T-cell (primary cell): ENCODE data around the gene RNGTT. TPM values are rescaled to one million over a fixed set of nuclear protein-coding genes. Genes with fewer than 3 reads are reported as not detected.

Experiments
- ATAC-seq, 4 experiments: fragments of 200-7000 bp in 3 of 4; fragments of 150-1000 bp in 1 of 4; cut with Tn5 transposase; replicated peaks in 1 of 4; 1 replicate in 3 of 4; 2 replicates in 1 of 4; pipeline ENCODE4 v1.10.0; 2021; ENCODE audit warnings: moderate library complexity in 3 of 4, mild to moderate bottlenecking in 2 of 4, moderate number of reproducible peaks in 1 of 4
- CTCF ChIA-PET, 2 donors: fragments of 300-600 bp; sonication (Branson Sonifier 250); formaldehyde crosslinking; loops; one replicate each; lab custom pipeline; 2022; ENCODE audit warnings: antibody characterized with exemption in 2 of 2; lab: Charles Lee
- POLR2A ChIA-PET, 2 donors: fragments of 300-600 bp; sonication (Branson Sonifier 250); formaldehyde crosslinking; loops; one replicate each; lab custom pipeline; 2022; ENCODE audit warnings: antibody characterized with exemption in 2 of 2; lab: Charles Lee
- DNase-seq, 35 experiments: peaks; one replicate each; pipeline versions ENCODE4 v3.0.0 to v3.0.0-alpha.2; 2013 to 2023
- H3K27ac ChIP-seq: one replicate; pipeline ENCODE4 v1.5.1; 2013; ENCODE audit warnings: low read length
- H3K27me3 ChIP-seq, 2 experiments: replicated peaks in 1 of 2; 1 replicate in 1 of 2; 2 replicates in 1 of 2; pipeline versions ENCODE4 v1.6.1 to v1.7.0; 2013; ENCODE audit warnings: low read length in 1 of 2, mixed read lengths in 1 of 2; ENCODE audit not compliant: control insufficient read depth in 2 of 2, insufficient read depth in 2 of 2; ENCODE audit errors: extremely low read depth in 1 of 2
- H3K36me3 ChIP-seq, 2 donors: 1 replicate in 1 of 2; 2 replicates in 1 of 2; pipeline versions ENCODE4 v1.6.1 to v1.7.0; 2013; ENCODE audit warnings: low read length in 1 of 2; ENCODE audit not compliant: control insufficient read depth in 2 of 2, insufficient read depth in 1 of 2; ENCODE audit errors: extremely low read depth in 1 of 2
- H3K4me1 ChIP-seq, 2 experiments: 1 replicate in 1 of 2; 2 replicates in 1 of 2; pipeline versions ENCODE4 v1.6.1 to v1.7.0; 2013; ENCODE audit warnings: low read length in 2 of 2, mixed read lengths in 1 of 2; ENCODE audit not compliant: insufficient read depth in 2 of 2, control insufficient read depth in 1 of 2; ENCODE audit errors: extremely low read depth in 1 of 2
- H3K4me3 ChIP-seq, 2 donors: 1 replicate in 1 of 2; 2 replicates in 1 of 2; pipeline versions ENCODE4 v1.5.1 to v1.7.0; 2013; ENCODE audit warnings: mild to moderate bottlenecking in 2 of 2, low read length in 1 of 2, moderate library complexity in 1 of 2; ENCODE audit not compliant: control insufficient read depth in 1 of 2; ENCODE audit errors: extremely low read depth in 1 of 2
- H3K9me3 ChIP-seq: 2 replicates; pipeline ENCODE4 v1.7.0; 2013
- H3K27ac Mint-ChIP-seq, 2 donors: one replicate each; pipeline ENCODE4 v1.8.0; 2020 to 2021; ENCODE audit warnings: mild to moderate bottlenecking in 2 of 2, mixed read lengths in 2 of 2
- H3K27me3 Mint-ChIP-seq, 2 donors: one replicate each; pipeline ENCODE4 v1.8.0; 2021 to 2022; ENCODE audit warnings: mixed read lengths in 2 of 2
- H3K36me3 Mint-ChIP-seq: one replicate; pipeline ENCODE4 v1.8.0; 2021; ENCODE audit warnings: mixed read lengths
- H3K4me1 Mint-ChIP-seq, 3 donors: one replicate each; pipeline ENCODE4 v1.8.0; 2020 to 2022; ENCODE audit warnings: mixed read lengths in 3 of 3, mild to moderate bottlenecking in 1 of 3
- H3K4me3 Mint-ChIP-seq, 3 donors: one replicate each; pipeline ENCODE4 v1.8.0; 2020 to 2022; ENCODE audit warnings: mild to moderate bottlenecking in 3 of 3, mixed read lengths in 3 of 3, moderate library complexity in 3 of 3
- H3K9me3 Mint-ChIP-seq, 3 donors: one replicate each; pipeline ENCODE4 v1.8.0; 2020 to 2022; ENCODE audit warnings: mixed read lengths in 3 of 3
- whole genome bisulfite sequencing: methylation state at CpG from one replicate; pipeline ENCODE4 v1.1.5; 2013; ENCODE audit warnings: missing lambda C conversion rate; ENCODE audit not compliant: insufficient coverage; 5-methylcytosine and 5-hydroxymethylcytosine counted together
- total RNA-seq, 35 experiments: library from RNA in 6 of 35; stranded (reverse) in 6 of 35; fragments of 120-200 nt in 1 of 35; gene quantifications; one replicate each; pipeline versions ENCODE4 v1.2.1 to v1.2.4 and lab custom pipeline; 2013 to 2026

Gene RNGTT
- total RNA-seq, 5 donors from 2014 or later (not counting 1 experiment from before 2014, with no cell fraction given), result 16.6 to 22.2 (median 17.5) TPM

GRCh38 chr6:88702956-88703556 lies 260.4 kb downstream of the RNGTT start:
- H3K36me3 ChIP-seq, result no peaks in the 10 kb centered on the region
- no peak for ATAC-seq
- no peak for DNase-seq
- H3K4me3 ChIP-seq, result no peak overlapping the region
- Mint-ChIP-seq H3K27me3 (no peaks in the 10 kb centered on the region), H3K4me3 (no peak overlapping the region), H3K4me1 (peaks cover 12 to 13% (median 13%) of the 10 kb centered on the region in 3 donors), H3K36me3 (peaks cover 16% of the 10 kb centered on the region), H3K27ac (no peak overlapping the region), H3K9me3 (peaks cover 0 to 8% (median 1%) of the 10 kb centered on the region in 3 donors)
- CTCF ChIA-PET, result interaction anchor here in 1 of 2 donors (0.6 kb wide), 1 partner anchor 26 kb away, joined by 4 read pairs; no protein-coding TSS in a partner anchor
- no peaks in the 10 kb centered on the region for H3K27me3 ChIP-seq
- WGBS, result 100% methylated on average over 2 of the region's 4 CpGs
- H3K4me1 ChIP-seq, result no peaks in the 10 kb centered on the region
- POLR2A ChIA-PET, result interaction anchor here in 1 of 2 donors (0.5 kb wide), 1 partner anchor 58 kb away, joined by 4 read pairs; no protein-coding TSS in a partner anchor
- H3K9me3 ChIP-seq, result no peaks in the 10 kb centered on the region
- H3K27ac ChIP-seq, result no peak overlapping the region

- peaks cover 27% of the 10 kb centered on the region for H3K36me3 Mint-ChIP-seq
Observed at GRCh38 chr6:88698661-88699060, 264.8 kb downstream of the RNGTT start.

GRCh38 chr6:88695937-88696336 lies 267.5 kb downstream of the RNGTT start:
- peaks cover 33% of the 10 kb centered on the region for H3K36me3 Mint-ChIP-seq
- Histone ChIP-seq H3K27me3 (no peaks in the 10 kb centered on the region), H3K4me3 (no peak overlapping the region), H3K36me3 (no peaks in the 10 kb centered on the region), H3K4me1 (no peaks in the 10 kb centered on the region), H3K9me3 (no peaks in the 10 kb centered on the region), H3K27ac (no peak overlapping the region)
- H3K4me3 Mint-ChIP-seq, result no peak overlapping the region
- WGBS, result no CpG with 5 or more reads among the region's 4 CpGs
- no peak for ATAC-seq
- peaks cover 9 to 15% (median 15%) of the 10 kb centered on the region in 3 donors for H3K4me1 Mint-ChIP-seq
- POLR2A ChIA-PET, result no interaction called here
- H3K27me3 Mint-ChIP-seq, result no peaks in the 10 kb centered on the region
- no peak for DNase-seq
- no peak overlapping the region for H3K27ac Mint-ChIP-seq
- H3K9me3 Mint-ChIP-seq, result peaks cover 7 to 12% (median 7%) of the 10 kb centered on the region in 3 donors
- CTCF ChIA-PET, result no interaction called here

More at GRCh38 chr6:88698661-88699060, 264.8 kb downstream of the RNGTT start:
- 100% methylated on average over 1 of the region's 5 CpGs for WGBS
- H3K4me3 ChIP-seq, result no peak overlapping the region
- no peak overlapping the region for H3K4me3 Mint-ChIP-seq
- H3K4me1 ChIP-seq, result no peaks in the 10 kb centered on the region
- no peak overlapping the region for H3K27ac ChIP-seq
- H3K27me3 ChIP-seq, result no peaks in the 10 kb centered on the region
- H3K27ac Mint-ChIP-seq, result no peak overlapping the region
- H3K4me1 Mint-ChIP-seq, result peaks cover 7 to 18% (median 12%) of the 10 kb centered on the region in 3 donors
- H3K27me3 Mint-ChIP-seq, result no peaks in the 10 kb centered on the region
- no peak for ATAC-seq
- CTCF ChIA-PET, result no interaction called here
- no peak for DNase-seq
- H3K36me3 ChIP-seq, result no peaks in the 10 kb centered on the region
- peaks cover 6 to 12% (median 11%) of the 10 kb centered on the region in 3 donors for H3K9me3 Mint-ChIP-seq
- POLR2A ChIA-PET, result interaction anchor here in 1 of 2 donors (0.6 kb wide), 1 partner anchor 1097 kb away, joined by 7 read pairs; no protein-coding TSS in a partner anchor
- no peaks in the 10 kb centered on the region for H3K9me3 ChIP-seq

- Mint-ChIP-seq H3K4me1 (peaks cover 0 to 2% (median 2%) of the 10 kb centered on the region in 3 donors), H3K4me3 (no peak overlapping the region), H3K9me3 (peaks cover 5 to 12% (median 6%) of the 10 kb centered on the region in 3 donors), H3K27me3 (no peaks in the 10 kb centered on the region), H3K36me3 (peaks cover 34% of the 10 kb centered on the region), H3K27ac (no peak overlapping the region)
- CTCF ChIA-PET, result no interaction called here
- H3K4me3 ChIP-seq, result no peak overlapping the region
- ATAC-seq (no peak), DNase-seq (no peak)
- no peak overlapping the region for H3K27ac ChIP-seq
- no peaks in the 10 kb centered on the region for H3K4me1 ChIP-seq
- WGBS, result no CpG with 5 or more reads among the region's 3 CpGs
- POLR2A ChIA-PET, result no interaction called here
- no peaks in the 10 kb centered on the region for H3K27me3 ChIP-seq
- no peaks in the 10 kb centered on the region for H3K9me3 ChIP-seq
- no peaks in the 10 kb centered on the region for H3K36me3 ChIP-seq
Observed at GRCh38 chr6:88683734-88684133, 279.7 kb downstream of the RNGTT start.

GRCh38 chr6:88680654-88681053 lies 282.8 kb downstream of the RNGTT start:
- no peaks in the 10 kb centered on the region for H3K9me3 ChIP-seq
- WGBS, result 100% methylated on average over 1 of the region's 6 CpGs
- H3K27me3 ChIP-seq, result no peaks in the 10 kb centered on the region
- DNase-seq (no peak), ATAC-seq (no peak)
- no peaks in the 10 kb centered on the region for H3K9me3 Mint-ChIP-seq
- H3K27me3 Mint-ChIP-seq, result no peaks in the 10 kb centered on the region
- ChIA-PET POLR2A (no interaction called here), CTCF (no interaction called here)
- no peak overlapping the region for H3K4me3 Mint-ChIP-seq
- peaks cover 0 to 3% of the 10 kb centered on the region in 2 donors for H3K36me3 ChIP-seq
- H3K36me3 Mint-ChIP-seq, result peaks cover 37% of the 10 kb centered on the region
- no peak overlapping the region for H3K27ac Mint-ChIP-seq
- H3K4me1 ChIP-seq, result no peaks in the 10 kb centered on the region
- no peak overlapping the region for H3K27ac ChIP-seq
- peaks cover 0 to 2% (median 0%) of the 10 kb centered on the region in 3 donors for H3K4me1 Mint-ChIP-seq
- H3K4me3 ChIP-seq, result no peak overlapping the region

GRCh38 chr6:88679841-88680240 lies 283.6 kb downstream of the RNGTT start:
- Histone ChIP-seq H3K36me3 (peaks cover 0 to 3% of the 10 kb centered on the region in 2 donors), H3K4me3 (no peak overlapping the region), H3K4me1 (no peaks in the 10 kb centered on the region), H3K9me3 (no peaks in the 10 kb centered on the region), H3K27ac (no peak overlapping the region), H3K27me3 (no peaks in the 10 kb centered on the region)
- Mint-ChIP-seq H3K27me3 (no peaks in the 10 kb centered on the region), H3K27ac (no peak overlapping the region), H3K36me3 (peaks cover 35% of the 10 kb centered on the region), H3K4me3 (no peak overlapping the region), H3K9me3 (no peaks in the 10 kb centered on the region), H3K4me1 (peaks cover 0 to 2% (median 0%) of the 10 kb centered on the region in 3 donors)
- DNase-seq (no peak), ATAC-seq (no peak)
- CTCF ChIA-PET, result no interaction called here
- WGBS, result no CpG with 5 or more reads among the region's 4 CpGs
- POLR2A ChIA-PET, result no interaction called here
